Measurements from ENCODE around the gene MACROD1. TPM values are rescaled to one million over a fixed set of nuclear protein-coding genes. Genes with fewer than 3 reads are reported as not detected.
"Not testable (repeated sequence)": the region's sequence is repeated elsewhere in the genome, so short reads cannot be mapped to it uniquely, and the experiment has no call there.

MACROD1 gene
- total RNA-seq, 2 experiments from 2014 or later, result 6.0 to 6.3 TPM

- no peaks in the 10 kb centered on the region for H3K4me1 Mint-ChIP-seq (ENCODE audit: low read depth)
- ATAC-seq (ENCODE audit: poor library complexity) (no peak), DNase-seq (no peak)
- no peaks in the 10 kb centered on the region for H3K36me3 Mint-ChIP-seq (ENCODE audit: low read depth)
- CTCF ChIA-PET, result no interaction called here
- no peaks in the 10 kb centered on the region for H3K27me3 Mint-ChIP-seq
- TF ChIP-seq CTCF (IDR thresholded peaks at IDR 0.05), result no peak
- no peak overlapping the region for H3K27ac ChIP-seq (ENCODE audit: low read depth in 1 of 2, low read length in 2 of 2)
- no peaks in the 10 kb centered on the region for H3K4me1 ChIP-seq (ENCODE audit: insufficient read depth, low read length)
- intact Hi-C loops (cut with DNase I, micrococcal nuclease), result no loop called here
- H3K9me3 ChIP-seq (ENCODE audit: control insufficient read depth in 1 of 2, insufficient read depth in 1 of 2, low read length in 2 of 2), result no peaks in the 10 kb centered on the region
- no peaks in the 10 kb centered on the region for H3K9me3 Mint-ChIP-seq
- H3K4me3 ChIP-seq (ENCODE audit: low read length), result no peak overlapping the region
- no peaks in the 10 kb centered on the region for H3K36me3 ChIP-seq (ENCODE audit: insufficient read depth, low read length)
- H3K27me3 ChIP-seq (ENCODE audit: control insufficient read depth in 1 of 2, insufficient read depth in 2 of 2, low read length in 2 of 2), result no peaks in the 10 kb centered on the region
- H3K27ac Mint-ChIP-seq, result no peak overlapping the region
- POLR2A ChIA-PET, result no interaction called here
- no peak overlapping the region for H3K4me3 Mint-ChIP-seq
Measured at GRCh38 chr11:64051297-64051696, 114.6 kb downstream of the MACROD1 start.

- H3K36me3 Mint-ChIP-seq (ENCODE audit: low read depth), result no peaks in the 10 kb centered on the region
- no peaks in the 10 kb centered on the region for H3K9me3 Mint-ChIP-seq
- DNase-seq (no peak), ATAC-seq (ENCODE audit: poor library complexity) (no peak)
- ChIA-PET CTCF (no interaction called here), POLR2A (no interaction called here)
- Histone ChIP-seq H3K27me3 (ENCODE audit: control insufficient read depth in 1 of 2, insufficient read depth in 2 of 2, low read length in 2 of 2) (no peaks in the 10 kb centered on the region), H3K4me3 (ENCODE audit: low read length) (no peak overlapping the region), H3K36me3 (ENCODE audit: insufficient read depth, low read length) (no peaks in the 10 kb centered on the region), H3K4me1 (ENCODE audit: insufficient read depth, low read length) (no peaks in the 10 kb centered on the region), H3K9me3 (ENCODE audit: control insufficient read depth in 1 of 2, insufficient read depth in 1 of 2, low read length in 2 of 2) (no peaks in the 10 kb centered on the region), H3K27ac (ENCODE audit: low read depth in 1 of 2, low read length in 2 of 2) (no peak overlapping the region)
- no peak for TF ChIP-seq CTCF (IDR thresholded peaks at IDR 0.05)
- no peak overlapping the region for H3K27ac Mint-ChIP-seq
- intact Hi-C loops (cut with DNase I, micrococcal nuclease), result no loop called here
- H3K4me3 Mint-ChIP-seq, result no peak overlapping the region
- no peaks in the 10 kb centered on the region for H3K27me3 Mint-ChIP-seq
- no peaks in the 10 kb centered on the region for H3K4me1 Mint-ChIP-seq (ENCODE audit: low read depth)
Measured at GRCh38 chr11:64049509-64049908, 116.4 kb downstream of the MACROD1 start.

- H3K27ac Mint-ChIP-seq, result no peak overlapping the region
- Histone ChIP-seq H3K4me1 (ENCODE audit: insufficient read depth, low read length) (no peaks in the 10 kb centered on the region), H3K36me3 (ENCODE audit: insufficient read depth, low read length) (no peaks in the 10 kb centered on the region), H3K9me3 (ENCODE audit: control insufficient read depth in 1 of 2, insufficient read depth in 1 of 2, low read length in 2 of 2) (no peaks in the 10 kb centered on the region), H3K27ac (ENCODE audit: low read depth in 1 of 2, low read length in 2 of 2) (no peak overlapping the region), H3K4me3 (ENCODE audit: low read length) (no peak overlapping the region), H3K27me3 (ENCODE audit: control insufficient read depth in 1 of 2, insufficient read depth in 2 of 2, low read length in 2 of 2) (no peaks in the 10 kb centered on the region)
- no peaks in the 10 kb centered on the region for H3K27me3 Mint-ChIP-seq
- DNase-seq (no peak), ATAC-seq (ENCODE audit: poor library complexity) (no peak)
- ChIA-PET CTCF (no interaction called here), POLR2A (no interaction called here)
- no peak overlapping the region for H3K4me3 Mint-ChIP-seq
- TF ChIP-seq CTCF (IDR thresholded peaks at IDR 0.05), result no peak
- no peaks in the 10 kb centered on the region for H3K36me3 Mint-ChIP-seq (ENCODE audit: low read depth)
- H3K4me1 Mint-ChIP-seq (ENCODE audit: low read depth), result no peaks in the 10 kb centered on the region
- intact Hi-C loops (cut with DNase I, micrococcal nuclease), result no loop called here
- no peaks in the 10 kb centered on the region for H3K9me3 Mint-ChIP-seq
Measured at GRCh38 chr11:64048042-64048854, 117.7 kb downstream of the MACROD1 start.

GRCh38 chr11:64047373-64047772 is 118.5 kb downstream of the MACROD1 start:
- H3K27me3 ChIP-seq (ENCODE audit: control insufficient read depth in 1 of 2, insufficient read depth in 2 of 2, low read length in 2 of 2); DNase-seq; H3K4me1 Mint-ChIP-seq (ENCODE audit: low read depth); H3K9me3 Mint-ChIP-seq; POLR2A ChIA-PET; H3K4me3 ChIP-seq (ENCODE audit: low read length); ATAC-seq (ENCODE audit: poor library complexity); H3K4me1 ChIP-seq (ENCODE audit: insufficient read depth, low read length); H3K36me3 Mint-ChIP-seq (ENCODE audit: low read depth); H3K4me3 Mint-ChIP-seq; H3K27ac Mint-ChIP-seq; intact Hi-C loops (cut with DNase I, micrococcal nuclease); H3K36me3 ChIP-seq (ENCODE audit: insufficient read depth, low read length); H3K9me3 ChIP-seq (ENCODE audit: control insufficient read depth in 1 of 2, insufficient read depth in 1 of 2, low read length in 2 of 2); H3K27ac ChIP-seq (ENCODE audit: low read depth in 1 of 2, low read length in 2 of 2); H3K27me3 Mint-ChIP-seq: not testable (repeated sequence)
- CTCF ChIA-PET, result interaction anchor here (0.7 kb wide), 1 partner anchor 995 kb away, joined by 3 read pairs; no protein-coding TSS in a partner anchor
